HepG2 (cell line): Measurements from ENCODE around the gene PHYHIPL. TPM values are rescaled to one million over a fixed set of nuclear protein-coding genes. Genes with fewer than 3 reads are reported as not detected.

Source experiments
- ATAC-seq: fragments of 200-7000 bp; cut with Tn5 transposase; 3 replicates; pipeline ENCODE4 v1.9.1; 2020; ENCODE audit warnings: mild to moderate bottlenecking, moderate library complexity
- BruUV-seq: library from RNA; stranded (reverse); fragments of 400-500 nt; replicated peaks from 2 replicates; lab custom pipeline; 2021; lab: Mats Ljungman, UMichigan
- CTCF ChIA-PET: fragments of 300-600 bp; formaldehyde crosslinking; extraction: SDS; loops from one replicate; lab custom pipeline; 2021; ENCODE audit warnings: low total read pairs, inconsistent platforms, low intra/inter-chr PET ratio; lab: Yijun Ruan, JAX
- POLR2A ChIA-PET: fragments of 350-600 bp; sonication (Branson Sonifier 250); formaldehyde crosslinking; loops from one replicate; lab custom pipeline; 2020; ENCODE audit warnings: antibody characterized with exemption, inconsistent platforms; lab: Yijun Ruan, JAX
- DNase-seq: peaks from one replicate; pipeline ENCODE4 v3.0.0-alpha.2; 2015; ENCODE audit warnings: low spot score
- FAIRE-seq: peaks from 3 replicates; lab custom pipeline; 2011; peaks lifted over from hg19 to GRCh38; lab: Jason Lieb, UNC
- H2AFZ ChIP-seq: one replicate; pipeline ENCODE4 v1.6.1; 2011; ENCODE audit warnings: low read length, inconsistent platforms
- H3K27ac ChIP-seq: fragments of 300-600 bp; 3 replicates; pipeline ENCODE4 v1.8.0; 2011; ENCODE audit warnings: mixed run types, mild to moderate bottlenecking, mixed read lengths, low read length, inconsistent platforms; ENCODE audit not compliant: insufficient read depth; ENCODE audit errors: extremely low read length
- H3K27me3 ChIP-seq, 2 experiments: fragments of 200-600 bp in 1 of 2; 2 replicates in 1 of 2; 3 replicates in 1 of 2; pipeline versions ENCODE4 v1.6.0 to v1.8.0; 2011; ENCODE audit warnings: low read length in 2 of 2, mild to moderate bottlenecking in 2 of 2, moderate library complexity in 2 of 2, inconsistent platforms in 1 of 2; ENCODE audit not compliant: insufficient read depth in 2 of 2, control insufficient read depth in 1 of 2
- H3K36me3 ChIP-seq, 2 experiments: fragments of 200-600 bp in 1 of 2; replicated peaks in 1 of 2; 2 replicates in 1 of 2; 3 replicates in 1 of 2; pipeline versions ENCODE4 v1.5.1 to v1.8.0; 2011; ENCODE audit warnings: low read length in 2 of 2, inconsistent platforms in 1 of 2; ENCODE audit not compliant: insufficient read depth in 2 of 2, control insufficient read depth in 1 of 2
- H3K4me1 ChIP-seq: 2 replicates; pipeline ENCODE4 v1.5.1; 2012; ENCODE audit warnings: low read length, inconsistent platforms; ENCODE audit not compliant: insufficient read depth
- H3K4me2 ChIP-seq: 2 replicates; pipeline ENCODE4 v1.6.0; 2011; ENCODE audit warnings: low read depth, low read length, inconsistent platforms
- H3K4me3 ChIP-seq, 3 experiments: fragments of 200-600 bp in 1 of 3; sonication (generic), shearing (Covaris generic) in 1 of 3; replicated peaks in 1 of 3; 2 replicates each; pipeline ENCODE4 v1.5.1; 2011 to 2016; ENCODE audit warnings: low read length in 3 of 3, inconsistent platforms in 2 of 3, low read depth in 2 of 3, mild to moderate bottlenecking in 2 of 3, control low read depth in 1 of 3, mixed read lengths in 1 of 3; ENCODE audit not compliant: insufficient read depth in 1 of 3
- H3K79me2 ChIP-seq: one replicate; pipeline ENCODE4 v1.6.1; 2011; ENCODE audit warnings: low read length, inconsistent platforms; ENCODE audit not compliant: insufficient read depth
- H3K9ac ChIP-seq: 2 replicates; pipeline ENCODE4 v1.6.0; 2011; ENCODE audit warnings: mild to moderate bottlenecking, low read depth, low read length, inconsistent platforms; ENCODE audit not compliant: insufficient read depth
- H3K9me3 ChIP-seq: 2 replicates; pipeline ENCODE4 v1.5.1; 2012; ENCODE audit warnings: mild to moderate bottlenecking, low read length
- H4K20me1 ChIP-seq: 2 replicates; pipeline ENCODE4 v1.6.0; 2011; ENCODE audit warnings: inconsistent platforms, mild to moderate bottlenecking, low read length, moderate library complexity; ENCODE audit not compliant: insufficient read depth
- MEF2D ChIP-seq: sonication (generic); formaldehyde crosslinking; IDR thresholded peaks from 2 replicates; pipeline ENCODE4 v1.5.1; 2020; ENCODE audit warnings: mild to moderate bottlenecking, missing genetic modification reagents
- PLRG1 ChIP-seq: fragments of 450-650 bp; conservative IDR thresholded peaks from 2 replicates; pipeline ENCODE4 v1.6.1; 2016
- STAT6 ChIP-seq: sonication (generic); formaldehyde crosslinking; IDR thresholded peaks from 2 replicates; pipeline ENCODE4 v1.4.0; 2020; ENCODE audit warnings: missing genetic modification reagents, mild to moderate bottlenecking, borderline replicate concordance
- ZNF878 ChIP-seq: sonication (generic); formaldehyde crosslinking; IDR thresholded peaks from 2 replicates; pipeline ENCODE4 v1.8.1; 2023; ENCODE audit warnings: mild to moderate bottlenecking, missing genetic modification reagents, moderate library complexity
- WGBS: methylation state at CpG from one replicate; pipeline ENCODE4 v1.1.6; 2017; ENCODE audit warnings: low lambda C conversion rate; 5-methylcytosine and 5-hydroxymethylcytosine counted together
- in situ Hi-C: cut with HindIII; loops from 2 replicates; pipeline ENCODE4 v1.10.0; 2017; ENCODE audit warnings: low pct_unique_long_range_greater_than_20kb; ENCODE audit not compliant: extremely low pct_ligation_motif_present
- intact Hi-C: fragments of 100-400 bp; cut with micrococcal nuclease; formaldehyde crosslinking; loops from one replicate; pipeline ENCODE4 v1.10.0; 2022; ENCODE audit not compliant: unreplicated experiment
- polyA plus RNA-seq, 8 experiments: library from polyadenylated mRNA; depleted of rRNA in 3 of 8; stranded (reverse) in 7 of 8; unstranded in 1 of 8; fragments of >200 nt; fragmentation: Illumina TruSeq in 4 of 8; extraction: Trizol in 4 of 8; gene quantifications; 2 replicates each; pipeline versions ENCODE4 v1.2.1 to v1.2.3, GENCODE V29; 2011 to 2016; ENCODE audit warnings: low read depth in 4 of 8, missing spikeins in 1 of 8, mixed read lengths in 1 of 8; ENCODE audit not compliant: insufficient read depth in 1 of 8
- total RNA-seq, 5 experiments: library from RNA; depleted of rRNA; stranded (reverse); fragments of >200 nt; fragmentation: Illumina TruSeq; extraction: Trizol; gene quantifications; 2 replicates each; pipeline ENCODE4 v1.2.3, GENCODE V29; 2016; ENCODE audit warnings: low read depth in 1 of 5

Gene PHYHIPL
- total and polyA plus RNA-seq, 2 of the 13 experiments (the other 11 are each of a cell fraction or from before 2014, with no cell fraction given): 40.6 to 78.5 TPM

GRCh38 chr10:59281861-59282260 is 105.4 kb downstream of the PHYHIPL start (continued):
- TF ChIP-seq PLRG1 (no peak), MEF2D (no peak)

- FAIRE-seq (no peak), ATAC-seq (no peak; the same call in 2 of the 3 replicates), DNase-seq (no peak)
- TF ChIP-seq ZNF878 (CRISPR knock-in tag): no peak
- TF ChIP-seq STAT6 (CRISPR knock-in tag): no peak
- no peaks in the 10 kb centered on the region for H3K9me3 ChIP-seq
- 72% methylated on average over 8 of the region's 9 CpGs for WGBS
- ChIA-PET POLR2A (no interaction called here), CTCF (no interaction called here)
- no peaks in the 10 kb centered on the region for H3K4me1 ChIP-seq
- no peak overlapping the region for H3K9ac ChIP-seq
- H3K79me2 ChIP-seq: no peaks in the 10 kb centered on the region
- no peak overlapping the region for H3K4me3 ChIP-seq
- no peak overlapping the region for H3K27ac ChIP-seq
- no peak overlapping the region for H2AFZ ChIP-seq
- H4K20me1 ChIP-seq: no peaks in the 10 kb centered on the region
- BruUV-seq: no TSS peak
- intact Hi-C loops (no loop called here), in situ Hi-C loops (no loop called here)
- no peaks in the 10 kb centered on the region for H3K36me3 ChIP-seq
- no peaks in the 10 kb centered on the region for H3K27me3 ChIP-seq
- H3K4me2 ChIP-seq: no peak overlapping the region
These were observed 107.1 kb downstream of the PHYHIPL start for GRCh38 chr10:59283456-59284091.
